ENCODE data around the gene SYNPR. TPM values are rescaled to one million over a fixed set of nuclear protein-coding genes. Genes with fewer than 3 reads are reported as not detected.

Gene SYNPR
- total RNA-seq, 2 donors from 2014 or later, result not detected

DNA sequence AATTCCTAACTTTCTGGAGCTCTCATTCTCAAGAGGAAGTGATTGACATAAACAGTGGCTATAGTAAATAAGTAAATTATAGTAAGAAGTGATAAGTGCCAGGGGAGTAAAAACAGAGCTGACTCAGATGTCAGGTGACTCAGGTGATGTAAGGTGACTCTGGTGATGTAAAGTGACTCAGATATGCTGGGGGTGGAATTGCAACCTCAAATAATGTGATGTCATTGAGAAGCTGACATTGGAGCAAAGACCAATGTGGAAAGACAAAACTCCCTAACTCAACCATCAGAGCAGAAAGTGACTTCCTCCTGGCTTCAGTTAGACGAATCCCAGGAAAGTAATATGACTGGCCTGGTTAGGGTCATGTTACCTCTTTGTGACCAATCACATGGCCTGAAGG is 230.2 kb downstream of the SYNPR start:
- no peaks in the 10 kb centered on the region for H3K27me3 ChIP-seq (replicated peaks; ENCODE audit: insufficient read depth)
- H3K27ac ChIP-seq, result no peak overlapping the region
- H3K36me3 ChIP-seq, result no peaks in the 10 kb centered on the region
- H3K9me3 ChIP-seq, result no peaks in the 10 kb centered on the region
- H3K4me1 ChIP-seq (ENCODE audit: control insufficient read depth in 1 of 2, low read depth in 2 of 2), result no peaks in the 10 kb centered on the region
- TF ChIP-seq, protein P1, sequence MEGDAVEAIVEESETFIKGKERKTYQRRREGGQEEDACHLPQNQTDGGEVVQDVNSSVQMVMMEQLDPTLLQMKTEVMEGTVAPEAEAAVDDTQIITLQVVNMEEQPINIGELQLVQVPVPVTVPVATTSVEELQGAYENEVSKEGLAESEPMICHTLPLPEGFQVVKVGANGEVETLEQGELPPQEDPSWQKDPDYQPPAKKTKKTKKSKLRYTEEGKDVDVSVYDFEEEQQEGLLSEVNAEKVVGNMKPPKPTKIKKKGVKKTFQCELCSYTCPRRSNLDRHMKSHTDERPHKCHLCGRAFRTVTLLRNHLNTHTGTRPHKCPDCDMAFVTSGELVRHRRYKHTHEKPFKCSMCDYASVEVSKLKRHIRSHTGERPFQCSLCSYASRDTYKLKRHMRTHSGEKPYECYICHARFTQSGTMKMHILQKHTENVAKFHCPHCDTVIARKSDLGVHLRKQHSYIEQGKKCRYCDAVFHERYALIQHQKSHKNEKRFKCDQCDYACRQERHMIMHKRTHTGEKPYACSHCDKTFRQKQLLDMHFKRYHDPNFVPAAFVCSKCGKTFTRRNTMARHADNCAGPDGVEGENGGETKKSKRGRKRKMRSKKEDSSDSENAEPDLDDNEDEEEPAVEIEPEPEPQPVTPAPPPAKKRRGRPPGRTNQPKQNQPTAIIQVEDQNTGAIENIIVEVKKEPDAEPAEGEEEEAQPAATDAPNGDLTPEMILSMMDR (IDR thresholded peaks at IDR 0.05), result no peak
- DNase-seq (ENCODE audit: low spot score) (no peak), ATAC-seq (ENCODE audit: insufficient number of reproducible peaks, low FRiP score, low read depth) (no peak)
- no peak overlapping the region for H3K4me3 ChIP-seq

DNA sequence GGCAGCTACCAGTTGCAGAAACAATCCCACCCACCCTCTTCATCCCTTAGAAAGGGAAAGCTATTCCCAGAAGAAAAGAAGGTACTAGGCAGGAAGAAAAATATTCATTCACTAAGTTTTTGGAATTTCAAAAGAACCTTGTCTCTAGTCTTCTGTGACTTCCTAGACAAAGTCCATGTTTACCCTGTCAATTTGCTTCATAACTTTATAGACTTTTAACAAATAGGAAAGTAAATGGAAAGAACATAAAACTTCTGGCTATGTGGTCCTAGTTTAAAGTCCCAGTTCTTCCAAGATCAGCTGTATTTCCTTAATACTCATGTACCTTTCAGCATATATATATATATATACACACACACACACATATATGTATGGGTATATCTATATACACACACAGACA is 230.7 kb downstream of the SYNPR start:
- H3K4me3 ChIP-seq, result no peak overlapping the region
- no peaks in the 10 kb centered on the region for H3K9me3 ChIP-seq
- no peaks in the 10 kb centered on the region for H3K27me3 ChIP-seq (replicated peaks; ENCODE audit: insufficient read depth)
- ATAC-seq (ENCODE audit: insufficient number of reproducible peaks, low FRiP score, low read depth) (no peak), DNase-seq (ENCODE audit: low spot score) (no peak)
- H3K27ac ChIP-seq, result no peak overlapping the region
- H3K36me3 ChIP-seq, result no peaks in the 10 kb centered on the region
- TF ChIP-seq, protein P1 (IDR thresholded peaks at IDR 0.05), result no peak
- H3K4me1 ChIP-seq (ENCODE audit: control insufficient read depth in 1 of 2, low read depth in 2 of 2), result no peaks in the 10 kb centered on the region

DNA sequence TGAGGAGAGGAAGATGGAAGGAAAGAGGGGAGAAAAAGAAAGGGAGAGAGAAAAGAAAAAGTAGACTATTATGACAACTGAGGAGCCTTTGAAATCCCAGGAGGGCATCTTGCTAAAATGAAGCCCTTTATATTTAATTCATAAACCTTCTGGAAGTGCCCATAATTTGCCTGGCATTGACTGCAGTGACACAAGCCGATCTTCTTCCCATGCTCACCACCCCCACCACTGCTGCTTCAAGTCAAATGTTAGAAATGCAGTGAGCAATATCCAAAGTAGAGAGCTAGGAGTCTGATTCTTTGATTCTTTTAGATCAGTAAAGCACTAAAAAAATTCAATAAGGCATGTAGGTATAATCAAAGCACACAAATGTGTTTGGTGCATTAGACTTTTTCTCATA is 235.7 kb downstream of the SYNPR start:
- ATAC-seq (ENCODE audit: insufficient number of reproducible peaks, low FRiP score, low read depth), result no peak
- Histone ChIP-seq H3K9me3 (no peaks in the 10 kb centered on the region), H3K4me1 (ENCODE audit: control insufficient read depth in 1 of 2, low read depth in 2 of 2) (no peaks in the 10 kb centered on the region), H3K27me3 (replicated peaks; ENCODE audit: insufficient read depth) (no peaks in the 10 kb centered on the region), H3K27ac (no peak overlapping the region), H3K4me3 (no peak overlapping the region), H3K36me3 (no peaks in the 10 kb centered on the region)
- TF ChIP-seq, protein P1 (IDR thresholded peaks at IDR 0.05), result no peak
- DNase-seq (ENCODE audit: low spot score), result no peak

DNA sequence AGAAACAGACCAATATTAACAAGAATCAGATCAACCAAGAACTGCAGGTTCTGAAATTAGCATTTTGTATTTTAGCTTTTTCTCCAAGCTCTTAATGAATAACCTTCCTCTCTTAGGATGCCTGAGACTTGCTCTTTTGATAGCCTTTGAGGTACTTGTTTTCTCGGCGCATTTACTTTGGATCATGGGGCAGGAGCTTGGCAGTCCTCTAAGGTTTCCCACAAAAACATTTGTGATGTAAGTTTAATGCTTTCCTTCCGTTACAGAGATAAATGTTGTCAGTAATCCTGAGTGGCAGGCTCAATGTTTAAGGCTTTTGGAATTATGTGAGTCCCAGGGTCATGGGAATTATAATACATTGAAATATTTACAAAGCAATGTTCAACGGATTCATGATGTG is 236.6 kb downstream of the SYNPR start:
- Histone ChIP-seq H3K27ac (no peak overlapping the region), H3K4me1 (ENCODE audit: control insufficient read depth in 1 of 2, low read depth in 2 of 2) (no peaks in the 10 kb centered on the region), H3K4me3 (no peak overlapping the region), H3K27me3 (replicated peaks; ENCODE audit: insufficient read depth) (no peaks in the 10 kb centered on the region), H3K9me3 (no peaks in the 10 kb centered on the region), H3K36me3 (no peaks in the 10 kb centered on the region)
- TF ChIP-seq, protein P1 (IDR thresholded peaks at IDR 0.05), result no peak
- no peak for DNase-seq (ENCODE audit: low spot score)
- ATAC-seq (ENCODE audit: insufficient number of reproducible peaks, low FRiP score, low read depth), result no peak

DNA sequence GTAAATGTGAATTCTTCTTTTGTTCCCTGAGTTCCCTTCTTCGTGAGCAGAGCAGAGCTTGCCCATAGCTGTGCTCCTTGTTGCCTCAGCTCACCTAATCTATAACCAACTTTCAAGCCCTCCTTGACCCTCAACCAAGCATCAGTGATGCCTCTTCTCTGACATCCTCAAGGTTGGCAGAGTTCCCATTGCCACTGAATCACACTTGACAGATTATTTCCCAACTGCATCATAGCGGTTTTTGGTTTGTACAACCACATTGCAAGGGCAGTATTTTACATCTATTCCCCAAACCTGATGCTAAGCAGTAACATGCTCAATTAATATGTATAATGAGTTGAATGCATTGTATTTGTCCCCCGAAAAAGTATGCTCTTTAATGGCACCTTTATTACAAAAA is 241.3 kb downstream of the SYNPR start:
- Histone ChIP-seq H3K9me3 (no peaks in the 10 kb centered on the region), H3K4me3 (no peak overlapping the region), H3K36me3 (no peaks in the 10 kb centered on the region), H3K27ac (no peak overlapping the region), H3K4me1 (ENCODE audit: control insufficient read depth in 1 of 2, low read depth in 2 of 2) (no peaks in the 10 kb centered on the region), H3K27me3 (replicated peaks; ENCODE audit: insufficient read depth) (no peaks in the 10 kb centered on the region)
- no peak for ATAC-seq (ENCODE audit: insufficient number of reproducible peaks, low FRiP score, low read depth)
- TF ChIP-seq, protein P1 (IDR thresholded peaks at IDR 0.05), result no peak
- no peak for DNase-seq (ENCODE audit: low spot score)
